IPS-15b (cell line): ENCODE data around the gene DDX21.
A peak's percentile ranks its signal among the peaks of the same experiment; 100 is the strongest.
"Not testable (repeated sequence)": the region's sequence is repeated elsewhere in the genome, so short reads cannot be mapped to it uniquely, and the experiment has no call there.

ENCODE experiments used
- H3K27me3 ChIP-seq: one replicate; pipeline ENCODE4 v1.6.1; 2013; ENCODE audit warnings: low read length; ENCODE audit not compliant: control insufficient read depth, insufficient read depth
- H3K36me3 ChIP-seq: one replicate; pipeline ENCODE4 v1.6.1; 2013; ENCODE audit warnings: low read length; ENCODE audit not compliant: control insufficient read depth, insufficient read depth
- H3K4me1 ChIP-seq: one replicate; pipeline ENCODE4 v1.6.1; 2013; ENCODE audit warnings: mild to moderate bottlenecking, low read length; ENCODE audit not compliant: control insufficient read depth, insufficient read depth
- H3K4me3 ChIP-seq: one replicate; pipeline ENCODE4 v1.5.1; 2013; ENCODE audit warnings: low read depth, low read length
- H3K9ac ChIP-seq: one replicate; pipeline ENCODE4 v1.6.1; 2013; ENCODE audit warnings: low read depth, mild to moderate bottlenecking, low read length
- H3K9me3 ChIP-seq: one replicate; pipeline ENCODE4 v1.6.1; 2013; ENCODE audit warnings: mild to moderate bottlenecking, low read length; ENCODE audit not compliant: control insufficient read depth, insufficient read depth

DDX21 gene

GRCh38 chr10:68955832-68956532, at the start of gene DDX21:
TSS of gene DDX21 (plus strand) at chr10:68956170. CDS start at chr10:68956226, 56 bp downstream.
- Histone ChIP-seq H3K36me3 (no peaks in the 10 kb centered on the region), H3K9ac (peak within 1 kb of the TSS; percentile 92), H3K4me3 (peak within 1 kb of the TSS; percentile 98), H3K9me3 (no peaks in the 10 kb centered on the region), H3K27me3 (no peaks in the 10 kb centered on the region), H3K4me1 (no peaks in the 10 kb centered on the region)

- Histone ChIP-seq H3K36me3 (no peaks in the 10 kb centered on the region), H3K9ac (no peak overlapping the region), H3K27me3 (no peaks in the 10 kb centered on the region), H3K4me1 (no peaks in the 10 kb centered on the region), H3K4me3 (no peak overlapping the region), H3K9me3 (no peaks in the 10 kb centered on the region)
These were observed 31.4 kb upstream of the DDX21 start for GRCh38 chr10:68924593-68924992.

- H3K27me3 ChIP-seq, result no peaks in the 10 kb centered on the region
- H3K9ac ChIP-seq, result no peak overlapping the region
- H3K9me3 ChIP-seq, result no peaks in the 10 kb centered on the region
- no peaks in the 10 kb centered on the region for H3K4me1 ChIP-seq
- H3K36me3 ChIP-seq, result peaks cover 2% of the 10 kb centered on the region
- H3K4me3 ChIP-seq, result no peak overlapping the region
These were observed 30.5 kb upstream of the DDX21 start for GRCh38 chr10:68925489-68925888.

- not testable (repeated sequence) for H3K9me3 ChIP-seq, H3K4me1 ChIP-seq, H3K9ac ChIP-seq, H3K27me3 ChIP-seq, H3K4me3 ChIP-seq, H3K36me3 ChIP-seq
These were observed 26.8 kb upstream of the DDX21 start for GRCh38 chr10:68929157-68929556.

- not testable (repeated sequence) for H3K4me3 ChIP-seq, H3K36me3 ChIP-seq, H3K9ac ChIP-seq, H3K4me1 ChIP-seq, H3K9me3 ChIP-seq, H3K27me3 ChIP-seq
These were observed 26.1 kb upstream of the DDX21 start for GRCh38 chr10:68929888-68930287.

GRCh38 chr10:68932860-68933259, 23.1 kb upstream of the DDX21 start:
- H3K9ac ChIP-seq, H3K27me3 ChIP-seq, H3K36me3 ChIP-seq, H3K4me1 ChIP-seq, H3K4me3 ChIP-seq, H3K9me3 ChIP-seq: not testable (repeated sequence)

GRCh38 chr10:68934994-68935393, 21.0 kb upstream of the DDX21 start:
- H3K27me3 ChIP-seq, result no peaks in the 10 kb centered on the region
- no peak overlapping the region for H3K4me3 ChIP-seq
- peaks cover 4% of the 10 kb centered on the region for H3K36me3 ChIP-seq
- no peaks in the 10 kb centered on the region for H3K9me3 ChIP-seq
- no peaks in the 10 kb centered on the region for H3K4me1 ChIP-seq
- no peak overlapping the region for H3K9ac ChIP-seq

- no peaks in the 10 kb centered on the region for H3K9me3 ChIP-seq
- no peak overlapping the region for H3K9ac ChIP-seq
- no peaks in the 10 kb centered on the region for H3K27me3 ChIP-seq
- H3K4me3 ChIP-seq, result no peak overlapping the region
- H3K36me3 ChIP-seq, result no peaks in the 10 kb centered on the region
- H3K4me1 ChIP-seq, result no peaks in the 10 kb centered on the region
These were observed 17.9 kb upstream of the DDX21 start for GRCh38 chr10:68938117-68938516.

GRCh38 chr10:68938884-68939283, 17.1 kb upstream of the DDX21 start:
- H3K9me3 ChIP-seq, result no peaks in the 10 kb centered on the region
- no peaks in the 10 kb centered on the region for H3K36me3 ChIP-seq
- no peak overlapping the region for H3K4me3 ChIP-seq
- H3K9ac ChIP-seq, result no peak overlapping the region
- H3K4me1 ChIP-seq, result no peaks in the 10 kb centered on the region
- H3K27me3 ChIP-seq, result no peaks in the 10 kb centered on the region

GRCh38 chr10:68940917-68941316, 15.1 kb upstream of the DDX21 start:
- not testable (repeated sequence) for H3K9me3 ChIP-seq, H3K27me3 ChIP-seq, H3K4me3 ChIP-seq, H3K9ac ChIP-seq, H3K4me1 ChIP-seq, H3K36me3 ChIP-seq

- Histone ChIP-seq H3K9ac (no peak overlapping the region), H3K4me3 (no peak overlapping the region), H3K4me1 (no peaks in the 10 kb centered on the region), H3K27me3 (no peaks in the 10 kb centered on the region), H3K36me3 (peaks cover 11% of the 10 kb centered on the region), H3K9me3 (no peaks in the 10 kb centered on the region)
These were observed 5.4 kb upstream of the DDX21 start for GRCh38 chr10:68950598-68950997.

GRCh38 chr10:68954904-68955303, 1.1 kb upstream of the DDX21 start:
- Histone ChIP-seq H3K4me1 (no peaks in the 10 kb centered on the region), H3K4me3 (peak overlapping the region; percentile 98), H3K9ac (no peak overlapping the region), H3K36me3 (peaks cover 2% of the 10 kb centered on the region), H3K27me3 (no peaks in the 10 kb centered on the region), H3K9me3 (no peaks in the 10 kb centered on the region)
